Chondrocyte (in vitro differentiated cells): ENCODE results near the gene IQGAP2. TPM values are rescaled to one million over a fixed set of nuclear protein-coding genes. Genes with fewer than 3 reads are reported as not detected.

ENCODE experiments used
- DNase-seq: peaks from one replicate; pipeline ENCODE4 v3.0.0; 2021; ENCODE audit warnings: mixed read lengths, low spot score
- H3K27ac Mint-ChIP-seq: one replicate; pipeline ENCODE4 v1.8.0; 2021; ENCODE audit warnings: mild to moderate bottlenecking, moderate library complexity, mixed read lengths; ENCODE audit not compliant: unreplicated experiment
- H3K27me3 Mint-ChIP-seq: 2 replicates; pipeline ENCODE4 v1.8.0; 2021; ENCODE audit warnings: low read depth, mixed read lengths
- H3K36me3 Mint-ChIP-seq: 2 replicates; pipeline ENCODE4 v1.8.0; 2021; ENCODE audit warnings: low read depth, mixed read lengths
- H3K4me1 Mint-ChIP-seq: 2 replicates; pipeline ENCODE4 v1.8.0; 2021; ENCODE audit warnings: low read depth, mild to moderate bottlenecking, mixed read lengths
- H3K4me3 Mint-ChIP-seq: one replicate; pipeline ENCODE4 v1.8.0; 2021; ENCODE audit warnings: mild to moderate bottlenecking, moderate library complexity, mixed read lengths; ENCODE audit not compliant: unreplicated experiment
- H3K9me3 Mint-ChIP-seq: 2 replicates; pipeline ENCODE4 v1.8.0; 2021; ENCODE audit warnings: low read depth, mixed read lengths
- CTCF ChIP-seq: fragments of 200-600 bp; sonication (generic); IDR thresholded peaks from 2 replicates; pipeline ENCODE4 v1.5.0; 2021; ENCODE audit warnings: antibody characterized with exemption, mild to moderate bottlenecking, moderate library complexity
- total RNA-seq: library from RNA; stranded (reverse); gene quantifications from 3 replicates; pipeline ENCODE4 v1.2.1, GENCODE V29; 2021

Gene IQGAP2
- total RNA-seq, 1 donor from 2014 or later, result 3.0 TPM

DNA sequence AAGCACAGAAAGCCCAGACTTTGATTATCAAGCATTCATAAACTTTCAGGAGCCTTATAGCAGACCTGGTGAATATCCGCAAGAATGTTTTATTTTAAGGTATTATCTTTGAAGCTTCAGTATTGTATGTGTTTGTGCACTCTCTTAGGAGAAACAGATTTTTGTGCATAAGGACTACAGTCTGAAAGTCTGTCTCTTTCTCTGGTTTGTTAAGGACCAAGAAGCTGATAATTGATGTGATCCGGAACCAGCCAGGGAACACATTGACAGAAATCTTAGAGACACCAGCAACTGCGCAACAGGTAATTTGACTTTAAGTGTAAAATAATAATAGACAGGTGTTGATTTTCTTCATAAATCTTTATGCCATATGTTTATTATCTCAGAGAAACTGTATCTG, 290.1 kb downstream of the IQGAP2 start:
- peaks cover 72% of the 10 kb centered on the region for H3K4me1 Mint-ChIP-seq
- peak overlapping the region; percentile 97 for H3K27ac Mint-ChIP-seq

GRCh38 chr5:76694317-76694716, 291.2 kb downstream of the IQGAP2 start:
- no peak for DNase-seq
- no peak overlapping the region for H3K27ac Mint-ChIP-seq
- peaks cover 65% of the 10 kb centered on the region for H3K4me1 Mint-ChIP-seq
- no peaks in the 10 kb centered on the region for H3K9me3 Mint-ChIP-seq
- H3K4me3 Mint-ChIP-seq, result no peak overlapping the region
- no peaks in the 10 kb centered on the region for H3K27me3 Mint-ChIP-seq
- no peak for TF ChIP-seq CTCF
- no peaks in the 10 kb centered on the region for H3K36me3 Mint-ChIP-seq

More for the DNA sequence above, 290.1 kb downstream of the IQGAP2 start:
- Mint-ChIP-seq H3K36me3 (no peaks in the 10 kb centered on the region), H3K4me3 (no peak overlapping the region), H3K27me3 (no peaks in the 10 kb centered on the region), H3K9me3 (no peaks in the 10 kb centered on the region)
- DNase-seq, result no peak
- no peak for TF ChIP-seq CTCF

DNA sequence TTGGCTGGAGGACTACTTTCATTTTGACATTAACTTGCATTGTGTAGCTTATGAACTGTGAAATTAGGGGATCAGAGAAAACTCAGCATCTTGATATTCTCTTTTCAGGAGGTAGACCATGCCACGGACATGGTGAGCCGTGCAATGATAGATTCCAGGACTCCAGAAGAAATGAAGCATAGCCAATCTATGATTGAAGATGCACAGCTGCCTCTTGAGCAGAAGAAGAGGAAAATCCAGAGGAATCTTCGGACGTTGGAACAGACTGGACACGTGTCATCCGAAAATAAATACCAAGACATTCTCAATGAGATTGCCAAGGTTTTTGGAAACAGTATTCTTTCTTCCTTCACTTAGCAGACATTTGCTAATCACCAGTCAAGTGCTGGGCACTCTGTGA, 292.3 kb downstream of the IQGAP2 start:
- no peak for TF ChIP-seq CTCF
- no peak overlapping the region for H3K27ac Mint-ChIP-seq
- H3K9me3 Mint-ChIP-seq, result no peaks in the 10 kb centered on the region
- H3K36me3 Mint-ChIP-seq, result no peaks in the 10 kb centered on the region
- no peak overlapping the region for H3K4me3 Mint-ChIP-seq
- peaks cover 55% of the 10 kb centered on the region for H3K4me1 Mint-ChIP-seq
- no peak for DNase-seq
- H3K27me3 Mint-ChIP-seq, result no peaks in the 10 kb centered on the region

DNA sequence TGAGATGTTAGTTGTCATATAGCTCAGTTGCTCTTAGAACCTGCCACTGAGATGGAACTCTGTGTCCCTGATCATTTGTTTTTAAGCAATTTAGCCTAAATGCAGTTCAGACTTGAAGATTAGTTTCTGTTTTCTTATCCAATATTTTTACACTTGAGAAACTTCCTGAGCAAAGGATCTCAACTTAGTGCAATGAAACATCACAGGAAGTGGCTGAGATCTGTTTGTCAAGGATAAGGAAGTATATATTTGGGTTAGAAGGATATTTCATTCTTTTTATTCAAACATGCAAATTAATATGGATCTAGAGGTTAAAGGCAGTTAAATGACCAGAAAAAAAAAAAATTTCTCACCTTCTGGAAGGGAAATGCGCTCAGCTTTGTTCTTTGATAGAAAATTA, 293.2 kb downstream of the IQGAP2 start:
- no peak for DNase-seq
- H3K4me1 Mint-ChIP-seq, result peaks cover 53% of the 10 kb centered on the region
- TF ChIP-seq CTCF, result no peak
- no peak overlapping the region for H3K4me3 Mint-ChIP-seq
- H3K27me3 Mint-ChIP-seq, result no peaks in the 10 kb centered on the region
- peak overlapping the region; percentile 67 for H3K27ac Mint-ChIP-seq
- no peaks in the 10 kb centered on the region for H3K36me3 Mint-ChIP-seq
- H3K9me3 Mint-ChIP-seq, result no peaks in the 10 kb centered on the region

DNA sequence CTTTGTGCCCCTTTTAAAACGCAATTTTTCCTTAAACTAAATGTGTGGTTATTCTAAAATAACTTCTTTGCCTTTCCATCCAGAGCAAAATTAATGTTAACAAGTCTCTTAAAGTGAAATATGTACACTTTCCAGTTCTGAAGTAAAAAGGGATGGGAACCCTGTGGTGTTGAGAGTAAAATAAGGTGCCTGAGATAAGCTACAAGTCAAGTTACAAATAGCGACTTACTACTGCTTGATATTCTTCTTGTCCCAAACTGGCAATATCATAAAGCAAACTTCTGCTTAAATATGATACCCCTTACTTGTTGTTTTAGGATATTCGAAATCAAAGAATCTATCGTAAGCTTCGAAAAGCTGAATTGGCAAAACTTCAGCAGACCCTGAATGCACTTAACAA, 294.6 kb downstream of the IQGAP2 start:
- Mint-ChIP-seq H3K36me3 (no peaks in the 10 kb centered on the region), H3K27ac (no peak overlapping the region), H3K4me1 (peaks cover 44% of the 10 kb centered on the region), H3K4me3 (no peak overlapping the region), H3K9me3 (no peaks in the 10 kb centered on the region), H3K27me3 (no peaks in the 10 kb centered on the region)
- no peak for TF ChIP-seq CTCF
- DNase-seq, result no peak
